GM04503 (cell line): ENCODE data around the gene RNASEL.

Experiments used
- DNase-seq: peaks from one replicate; pipeline ENCODE4 v3.0.0-alpha.2; 2012; ENCODE audit warnings: low read depth

The RNASEL gene

DNA sequence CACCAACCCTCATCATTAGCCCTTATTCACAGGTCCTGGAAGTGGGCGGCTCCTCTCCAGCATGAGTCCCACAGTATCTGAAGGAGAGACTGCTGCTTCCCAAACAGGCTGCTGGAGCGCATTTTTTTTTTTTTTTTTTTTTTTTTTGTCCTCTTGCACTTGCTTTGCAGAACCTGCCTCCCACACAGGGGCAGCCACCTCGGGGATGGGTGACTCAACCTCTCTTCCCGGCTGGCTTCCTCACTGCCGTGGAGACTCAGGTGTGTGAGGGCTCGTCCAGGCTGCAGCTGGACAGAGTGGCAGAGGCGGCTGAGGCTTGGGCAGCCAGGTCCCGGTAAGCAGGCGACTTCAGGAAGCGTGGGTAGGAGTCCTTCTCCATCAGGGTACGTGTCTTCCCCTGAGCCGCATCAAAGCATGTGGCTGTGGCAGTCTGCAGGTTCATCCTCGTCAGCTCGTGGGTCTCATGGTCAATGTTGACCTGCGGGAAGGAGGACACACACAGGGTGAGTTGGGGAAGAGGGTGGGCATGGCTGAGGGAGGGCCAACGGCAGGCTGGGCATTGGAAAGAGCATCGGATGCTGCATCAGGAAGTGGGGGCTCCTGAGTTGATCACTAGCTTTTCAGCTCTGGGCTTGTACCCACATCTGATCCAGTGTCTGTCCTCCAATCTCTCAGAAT lies 11.1 kb upstream of the RNASEL start:
- no peak for DNase-seq

DNA sequence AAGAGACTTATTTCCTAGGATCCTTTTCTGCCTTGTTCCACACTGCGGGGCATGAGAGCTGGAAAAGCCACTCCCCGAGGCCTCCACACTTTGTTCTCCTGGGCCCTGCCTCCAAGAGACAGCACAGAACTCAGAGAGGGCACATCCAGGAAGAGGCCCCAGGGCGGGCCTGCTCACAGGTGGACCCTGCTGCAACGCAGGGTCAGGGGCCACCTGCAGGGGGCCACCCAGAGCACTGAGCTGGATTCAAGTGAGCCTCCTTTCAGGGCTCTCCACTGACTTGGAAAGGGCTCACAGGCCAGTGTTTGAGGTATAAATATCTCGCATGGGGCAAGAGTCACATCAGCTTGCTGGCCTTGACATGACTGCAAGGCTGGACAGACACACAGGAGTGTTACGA lies 10.3 kb upstream of the RNASEL start:
- DNase-seq = no peak

- DNase-seq = no peak
Measured at GRCh38 chr1:182598296-182598695, 9.2 kb upstream of the RNASEL start.

GRCh38 chr1:182596934-182597333 lies 7.9 kb upstream of the RNASEL start:
- DNase-seq = no peak

GRCh38 chr1:182595641-182596240 lies 6.7 kb upstream of the RNASEL start:
- DNase-seq = no peak

DNA sequence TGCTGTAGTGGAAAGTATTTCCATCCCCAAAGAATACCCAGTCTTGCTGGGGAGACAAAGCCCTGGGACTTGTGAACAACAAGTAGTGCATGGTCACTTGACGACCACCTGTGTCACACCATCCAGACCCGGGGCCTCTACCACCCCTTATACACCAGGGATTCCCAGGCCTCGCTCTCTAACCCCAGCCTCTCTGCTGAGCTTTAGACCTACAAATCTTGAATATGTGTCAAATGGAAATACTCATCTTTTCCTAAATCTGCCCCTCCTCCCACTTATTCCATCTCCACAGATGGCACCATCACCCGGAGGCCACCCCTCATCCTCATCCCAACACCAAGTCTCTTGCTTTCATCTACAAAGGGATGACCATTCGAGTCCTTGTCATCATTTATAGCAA lies 875 bp upstream of the RNASEL start:
- no peak for DNase-seq

DNA sequence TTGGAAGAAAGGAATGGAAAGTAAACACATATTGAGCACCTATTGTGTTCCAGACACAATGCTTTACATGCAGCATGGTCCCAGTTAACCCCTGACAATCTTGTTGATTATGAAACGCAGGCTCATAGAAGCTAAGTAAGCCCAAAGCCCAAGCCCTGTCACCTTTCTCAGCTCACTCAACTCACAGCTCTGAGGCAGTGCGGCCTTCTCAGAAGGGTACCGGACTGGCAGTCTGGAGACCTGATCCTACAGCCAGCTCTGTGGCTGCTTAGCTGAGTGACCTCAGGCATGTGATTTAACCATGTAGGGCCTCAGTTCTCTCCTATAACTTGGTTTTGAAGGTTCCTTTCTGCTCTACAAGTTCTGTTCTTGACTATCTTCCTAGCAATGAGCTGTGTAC lies 464 bp upstream of the RNASEL start:
- DNase-seq = no peak

- no peak for DNase-seq
Measured at GRCh38 chr1:182587666-182588499, 1.2 kb downstream of the RNASEL start.

DNA sequence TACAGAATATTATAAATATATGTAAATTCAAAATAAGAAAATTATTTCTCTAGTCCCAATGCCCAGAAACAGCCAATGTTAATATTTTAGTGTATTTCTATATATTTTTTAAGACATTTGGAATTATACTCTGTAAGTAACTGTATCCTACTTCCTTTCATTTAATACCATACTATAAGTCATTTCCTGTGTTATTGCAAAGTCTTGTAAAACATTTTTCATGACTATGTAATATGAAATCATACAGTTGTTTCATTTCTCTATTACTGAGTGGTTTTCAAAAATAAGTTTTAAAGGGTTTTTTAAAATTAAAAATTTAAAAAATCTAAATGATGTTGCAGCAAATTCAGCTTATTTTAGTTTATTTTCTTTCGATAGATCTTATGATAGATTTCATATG lies 2.0 kb downstream of the RNASEL start:
- DNase-seq = no peak

- DNase-seq = no peak
Measured at GRCh38 chr1:182586380-182586779, 2.7 kb downstream of the RNASEL start.

DNA sequence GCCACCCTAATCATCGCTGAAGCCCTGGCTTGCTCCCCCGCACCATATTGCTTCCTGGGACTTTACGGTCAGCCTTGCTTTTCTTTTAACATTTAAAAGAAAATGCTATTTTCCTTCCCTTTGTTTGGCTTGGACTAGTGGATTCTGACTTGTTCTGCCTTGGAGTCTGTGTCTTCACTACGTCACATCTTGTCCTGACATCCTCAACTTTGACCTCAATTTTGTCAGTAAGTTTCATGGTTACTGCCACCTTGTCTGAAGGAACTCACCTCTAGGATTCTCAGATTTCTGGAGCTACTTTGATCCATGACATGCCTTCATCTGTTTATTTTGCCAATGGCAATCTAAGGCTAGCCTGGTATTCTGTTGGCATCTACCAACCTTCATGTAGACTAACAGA lies 4.3 kb downstream of the RNASEL start:
- DNase-seq = no peak

GRCh38 chr1:182580736-182581135 lies 8.3 kb downstream of the RNASEL start:
- no peak for DNase-seq

- DNase-seq = peak; percentile 51
Measured at GRCh38 chr1:182575540-182576149, 13.4 kb downstream of the RNASEL start.

DNA sequence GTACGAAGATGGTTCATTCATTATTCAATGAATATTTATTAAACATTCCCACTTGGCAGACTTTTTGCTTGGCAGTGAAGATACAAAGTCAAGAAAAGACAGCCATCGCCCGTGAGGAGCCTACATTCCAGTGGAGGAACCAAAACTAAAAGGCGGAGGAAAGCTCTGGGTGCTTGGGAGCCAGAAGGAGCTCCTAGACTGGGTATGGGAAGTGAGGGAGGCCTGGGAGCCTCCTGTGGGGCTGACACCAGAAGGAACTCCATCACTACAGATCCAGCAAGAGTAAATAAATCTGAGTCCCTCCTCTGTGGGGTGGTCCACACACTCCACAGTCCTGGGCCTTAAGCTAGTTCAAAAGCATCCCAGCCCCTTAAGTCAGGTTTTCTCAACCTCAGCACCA lies 14.9 kb downstream of the RNASEL start:
- DNase-seq = no peak

GRCh38 chr1:182570611-182570970 lies 18.5 kb downstream of the RNASEL start:
- no peak for DNase-seq

DNA sequence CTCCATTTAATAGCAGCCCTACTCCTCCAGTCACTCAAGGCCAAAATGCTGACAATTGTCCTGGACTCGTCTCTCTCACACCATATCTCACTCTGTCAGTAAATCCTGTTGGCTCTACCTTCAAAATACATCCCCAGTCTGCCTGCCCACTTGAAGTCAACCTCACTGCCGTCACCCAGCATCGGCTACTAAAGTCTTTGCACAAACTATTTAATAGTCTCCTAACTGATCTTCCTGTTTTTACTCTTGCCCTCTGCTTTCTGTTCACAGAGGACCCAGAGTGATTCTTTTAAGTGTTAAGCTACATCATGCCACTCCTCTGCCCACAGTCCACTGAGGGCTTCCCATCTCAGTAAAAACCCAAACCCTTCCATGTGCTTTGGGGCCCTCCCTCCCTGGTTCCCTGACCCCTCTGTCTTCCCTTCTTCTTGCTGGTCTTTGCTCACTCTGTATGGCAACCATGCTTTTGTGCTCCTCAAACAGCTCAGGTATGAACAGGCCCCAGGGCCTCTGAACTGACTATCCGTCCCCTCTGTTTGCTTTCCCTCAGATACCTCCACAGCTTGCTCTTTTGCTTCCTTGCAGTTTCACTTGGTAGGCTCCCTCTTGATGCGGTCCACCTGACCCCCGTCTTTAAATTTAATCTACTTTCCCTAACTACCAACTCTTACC lies 19.0 kb downstream of the RNASEL start:
- no peak for DNase-seq

DNA sequence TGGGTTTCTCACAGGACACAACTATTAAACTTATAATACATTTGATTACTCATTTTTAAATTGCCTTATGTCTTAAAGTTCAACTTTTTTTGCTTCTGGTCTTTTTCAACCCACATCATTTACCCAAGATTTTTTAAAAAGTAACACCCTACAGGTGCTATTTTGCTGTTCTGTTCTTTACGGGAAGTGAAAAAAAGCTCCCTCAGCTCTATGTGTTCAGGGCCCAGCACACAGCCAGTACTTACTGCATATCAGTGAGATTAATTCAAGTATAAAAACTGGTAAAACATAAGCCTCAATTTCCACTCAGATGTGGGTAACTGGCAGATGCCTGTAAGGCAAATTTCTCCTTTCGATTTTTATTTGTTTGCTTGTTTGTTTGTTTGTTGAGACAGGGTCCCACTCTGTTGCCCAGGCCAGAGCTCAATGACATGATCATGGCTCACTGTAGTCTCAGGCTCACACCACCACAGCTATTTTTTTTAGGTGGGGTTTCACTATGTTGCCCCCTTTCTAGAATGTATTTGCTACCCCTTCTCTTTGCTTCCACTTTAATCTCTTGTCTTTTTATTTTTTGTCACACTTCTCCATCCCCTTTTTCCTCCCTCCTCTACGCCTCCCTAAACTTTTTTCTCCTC lies 20.3 kb downstream of the RNASEL start:
- DNase-seq = no peak

DNA sequence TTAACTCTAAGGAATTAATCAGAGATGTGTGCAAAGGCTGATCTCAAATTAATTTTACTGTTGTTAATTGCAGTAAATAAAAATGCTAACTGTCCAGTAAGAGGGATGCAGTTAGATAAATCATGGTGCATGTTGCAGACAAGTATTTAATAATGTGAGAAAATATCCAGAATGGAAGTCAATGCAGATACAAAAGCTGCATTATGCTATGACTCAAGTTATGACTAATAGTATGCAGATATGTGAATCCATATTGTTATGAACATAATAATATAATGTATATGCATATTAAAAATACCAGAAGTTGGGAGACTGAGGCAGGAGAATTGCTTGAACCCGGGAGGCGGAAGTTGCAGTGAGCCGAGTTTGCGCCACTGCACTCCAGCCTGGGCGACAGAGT lies 21.4 kb downstream of the RNASEL start:
- no peak for DNase-seq

DNA sequence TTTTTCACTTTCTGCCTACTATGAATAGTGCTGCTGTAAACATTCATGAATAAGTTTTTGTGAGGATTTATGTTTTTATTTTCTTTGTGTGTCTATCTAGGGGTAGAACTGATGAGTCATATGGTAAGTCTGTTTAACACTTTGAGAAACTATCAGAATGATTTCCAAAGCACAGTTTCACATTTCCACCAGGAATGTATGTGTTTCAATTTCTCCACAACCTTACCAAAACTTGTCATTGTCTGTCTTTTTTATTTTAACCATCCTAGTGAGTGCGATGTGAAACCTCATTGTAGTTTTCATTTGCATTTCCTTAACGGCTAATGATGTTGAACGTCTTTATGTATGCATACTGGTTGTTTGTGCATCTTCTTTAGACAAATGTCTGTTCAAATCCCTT lies 23.5 kb downstream of the RNASEL start:
- no peak for DNase-seq

DNA sequence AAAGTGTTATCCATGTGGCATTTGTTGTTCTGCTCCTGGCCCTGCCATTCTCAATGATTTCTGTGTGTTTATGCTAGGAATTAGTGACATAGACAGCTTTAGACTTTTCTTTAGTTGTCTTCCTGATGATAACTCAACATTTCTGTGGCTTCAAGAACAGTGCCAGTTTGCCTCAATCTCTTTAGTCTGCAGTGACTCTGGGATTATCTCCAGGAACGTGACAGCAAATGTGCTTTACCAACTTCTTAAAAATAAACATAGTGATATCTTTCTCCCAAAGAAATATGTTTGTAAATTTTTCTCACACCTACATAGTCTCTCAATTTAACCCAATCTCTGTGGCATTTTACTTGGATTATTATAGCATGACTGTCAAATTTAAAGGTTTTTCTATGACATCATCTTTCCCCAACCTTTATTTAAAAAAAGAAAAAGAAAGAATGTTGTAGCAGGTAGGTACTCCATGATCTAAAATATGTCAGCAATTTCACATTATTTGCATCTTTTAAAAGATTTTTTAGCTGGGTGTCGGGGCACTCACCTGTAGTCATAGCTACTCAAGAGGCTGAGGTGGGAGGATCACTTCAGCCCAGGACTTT lies 24.6 kb downstream of the RNASEL start:
- DNase-seq = no peak

- no peak for DNase-seq
Measured at GRCh38 chr1:182563095-182563494, 26.0 kb downstream of the RNASEL start.
